Measurements from ENCODE around the gene RITA1. TPM values are rescaled to one million over a fixed set of nuclear protein-coding genes. Genes with fewer than 3 reads are reported as not detected.

The RITA1 gene
- total RNA-seq, 1 donor from 2014 or later = 19.5 TPM

DNA sequence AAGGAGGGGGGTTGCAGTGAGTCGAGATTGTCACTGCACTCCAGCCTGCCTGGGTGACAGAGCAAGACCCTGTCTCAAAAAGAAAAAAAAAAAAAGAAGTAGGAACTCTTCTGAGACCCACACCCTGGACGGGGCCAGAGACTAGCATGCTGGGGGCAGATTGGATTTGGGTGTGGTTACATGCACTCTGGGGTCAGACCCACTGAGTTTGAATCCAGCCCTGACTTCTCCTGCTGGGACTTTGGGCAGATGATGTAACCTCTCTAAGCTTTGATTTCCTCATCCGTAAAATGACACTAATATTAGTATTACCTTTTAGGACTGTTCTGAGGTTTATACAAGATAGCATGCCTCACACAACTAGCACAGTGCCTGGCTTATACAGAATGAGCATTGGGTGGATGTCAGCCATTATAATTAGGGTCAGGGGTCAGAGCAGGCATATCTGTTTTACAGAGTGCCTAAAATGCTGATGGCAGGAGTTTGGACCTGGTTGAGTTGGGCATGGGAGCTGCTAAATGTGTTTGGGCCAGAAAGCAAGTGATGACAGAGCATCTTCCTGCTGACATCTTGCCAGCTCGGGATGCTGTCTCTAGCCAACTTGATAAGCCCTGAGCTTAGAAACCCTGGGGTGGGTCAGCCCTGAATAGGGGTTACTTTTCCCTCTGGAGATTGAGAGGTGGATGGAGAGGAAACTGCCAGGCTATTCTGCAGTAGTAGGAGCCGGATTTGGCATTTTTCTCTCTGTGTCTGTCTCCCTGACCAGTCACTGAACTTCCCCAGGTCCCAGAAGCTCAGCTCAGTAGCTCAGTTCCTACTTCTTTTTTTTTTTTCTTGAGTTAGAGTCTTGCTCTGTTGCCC is 51.2 kb downstream of the RITA1 start:
- intact Hi-C loops (cut with micrococcal nuclease) = no loop called here
- ATAC-seq = peak; percentile 36
- peak; percentile 65 for DNase-seq

DNA sequence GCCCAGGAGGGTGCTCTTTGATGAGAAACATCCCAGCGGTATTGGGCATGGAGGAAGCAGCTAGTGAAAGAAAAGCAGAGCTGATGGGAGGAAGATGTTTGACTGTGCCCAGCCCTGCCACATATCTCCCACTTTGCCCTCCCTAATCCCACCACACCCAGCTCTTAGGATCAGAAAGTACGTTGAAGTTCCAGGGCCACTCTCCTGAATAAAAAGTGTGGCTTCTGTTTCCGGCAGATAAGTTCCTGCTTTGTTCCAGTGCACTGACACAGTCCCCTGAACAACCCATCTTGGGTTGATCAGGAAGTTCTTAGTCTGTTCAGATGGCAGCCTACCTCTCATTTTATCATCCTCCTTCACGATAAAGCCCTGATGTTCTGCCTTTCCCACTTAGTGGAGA is 52.2 kb downstream of the RITA1 start:
- DNase-seq (no peak), ATAC-seq (no peak)
- intact Hi-C loops (cut with micrococcal nuclease) = no loop called here

GRCh38 chr12:113238309-113238708 is 52.8 kb downstream of the RITA1 start:
- intact Hi-C loops (cut with micrococcal nuclease) = no loop called here
- DNase-seq = no peak

DNA sequence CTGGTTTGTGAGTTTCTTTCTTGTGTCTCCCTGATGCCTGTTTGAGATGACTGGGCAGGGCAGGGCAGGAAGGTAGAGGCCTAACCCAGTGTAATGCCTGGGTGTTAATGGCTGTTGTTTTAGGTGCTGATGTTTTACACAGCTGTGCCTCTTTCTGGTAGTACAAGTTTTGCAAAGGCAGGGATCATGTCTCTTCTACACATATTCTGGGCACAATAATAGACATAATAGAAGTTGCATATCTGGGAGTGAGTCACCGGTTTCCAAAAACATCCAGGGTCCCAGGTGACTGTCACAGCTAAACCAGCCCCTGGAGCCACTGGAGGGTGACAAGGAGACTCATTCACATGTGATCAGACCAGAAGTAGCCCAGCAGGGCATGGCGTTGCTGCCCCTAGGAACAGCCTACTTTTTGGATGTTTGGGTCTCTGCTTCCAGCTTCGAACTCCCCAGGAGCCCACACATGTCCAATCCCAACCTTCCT is 53.8 kb downstream of the RITA1 start:
- intact Hi-C loops (cut with micrococcal nuclease) = no loop called here
- ATAC-seq (peak; percentile 12), DNase-seq (no peak)

More at GRCh38 chr12:113238309-113238708, 52.8 kb downstream of the RITA1 start:
- ATAC-seq = no peak

- DNase-seq (peak; percentile 79), ATAC-seq (peak; percentile 33)
- intact Hi-C loops (cut with micrococcal nuclease) = no loop called here
These were observed 54.4 kb downstream of the RITA1 start for GRCh38 chr12:113239811-113240331.

DNA sequence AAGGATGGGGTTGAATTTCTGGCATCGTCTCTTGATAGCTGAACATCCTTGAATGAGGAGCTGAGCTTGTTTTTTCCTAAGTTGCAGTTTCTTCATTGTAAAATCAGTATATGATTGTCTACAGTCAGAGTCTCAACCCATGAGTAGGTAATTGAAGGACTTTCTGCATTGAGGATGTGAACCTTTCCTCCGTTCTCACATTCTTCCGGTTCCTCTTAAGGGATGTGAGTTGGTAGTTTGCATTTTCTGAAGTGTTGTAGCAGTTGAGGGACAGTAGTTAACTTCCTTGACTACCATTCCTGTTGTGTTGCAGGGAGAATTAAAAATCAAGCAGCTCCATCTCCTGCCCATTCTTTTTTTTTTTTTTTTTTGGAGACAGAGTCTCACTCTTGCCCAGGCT is 54.9 kb downstream of the RITA1 start:
- no peak for DNase-seq
- ATAC-seq = no peak
- intact Hi-C loops (cut with micrococcal nuclease) = no loop called here

DNA sequence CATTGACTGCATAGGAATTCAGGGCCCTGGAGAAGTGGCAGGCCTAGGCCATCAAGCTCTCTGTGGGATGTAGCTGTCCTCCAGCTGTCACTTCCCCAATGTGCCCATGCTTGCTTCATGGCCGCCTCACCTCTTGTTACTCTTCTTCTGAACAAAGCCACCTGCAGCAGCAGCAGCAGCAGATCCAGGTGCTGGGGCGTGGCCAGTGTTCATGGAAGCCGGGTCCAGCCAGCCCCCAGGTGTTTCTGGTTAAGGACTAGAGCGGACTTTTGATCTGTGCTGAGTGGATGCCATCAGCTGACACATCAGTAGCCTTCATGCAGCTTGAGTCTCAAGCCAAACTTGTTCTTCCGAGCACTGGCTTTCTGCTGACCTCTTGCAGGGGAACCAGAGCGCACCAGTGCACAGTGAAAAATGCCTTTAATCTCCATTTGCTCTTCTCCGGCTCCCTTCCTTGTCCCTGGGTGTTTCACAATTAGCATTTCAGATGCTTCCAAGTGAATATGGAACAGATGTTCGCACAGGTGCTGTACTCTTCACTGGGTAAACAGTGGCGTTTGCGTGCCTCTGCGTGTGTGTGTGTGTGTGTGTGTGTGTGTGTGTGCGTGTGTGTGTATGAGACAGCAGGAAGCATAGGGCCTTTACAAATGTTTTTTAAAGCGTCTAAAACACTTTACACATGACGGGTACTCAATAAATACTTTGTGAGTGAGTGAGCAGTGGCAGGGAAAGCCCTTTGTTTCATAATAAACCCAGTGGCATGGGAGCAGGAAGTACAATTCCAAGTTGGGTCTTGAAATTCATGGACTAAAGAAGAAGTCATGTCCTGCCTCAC is 55.9 kb downstream of the RITA1 start:
- no peak for DNase-seq
- no peak for ATAC-seq
- intact Hi-C loops (cut with micrococcal nuclease) = no loop called here

Small RNA genes within 50 kb of the gene (microRNA-seq; reads per million reads assigned to microRNA genes)
- not detected for gene MIR7106 (ENCODE audit: borderline number of aligned reads)

Other genes with a start within 250 kb of the RITA1 start
- gene OAS3, start 247.2 kb upstream of the RITA1 start, total RNA-seq = 6.2 TPM
- gene OAS2, start 207.2 kb upstream of the RITA1 start, total RNA-seq = 8.0 TPM
- 2.4 TPM for gene DTX1, start 129.0 kb upstream of the RITA1 start, total RNA-seq
- gene RASAL1, start 50.0 kb upstream of the RITA1 start, total RNA-seq = not detected
- not detected for gene CFAP73, start 36.0 kb upstream of the RITA1 start, total RNA-seq
- 33.8 TPM for gene DDX54, start 243 bp upstream of the RITA1 start, total RNA-seq
- 145 TPM for gene TPCN1, start 35.7 kb downstream of the RITA1 start, total RNA-seq
- 11.5 TPM for gene SLC8B1, start 149.4 kb downstream of the RITA1 start, total RNA-seq
- gene PLBD2, start 172.9 kb downstream of the RITA1 start, total RNA-seq = 34.4 TPM
- not detected for gene SDS, start 218.2 kb downstream of the RITA1 start, total RNA-seq
- gene SDSL, start 236.7 kb downstream of the RITA1 start, total RNA-seq = 7.6 TPM

All from left ventricle myocardium superior (tissue), 1 donor.